Measurements from ENCODE around the gene MARCKSL1. TPM values are rescaled to one million over a fixed set of nuclear protein-coding genes. Genes with fewer than 3 reads are reported as not detected.

MARCKSL1 gene
- total and polyA plus RNA-seq, 2 of the 13 experiments (the other 11 are each of a cell fraction or from before 2014, with no cell fraction given), result 81.9 to 155 TPM

DNA sequence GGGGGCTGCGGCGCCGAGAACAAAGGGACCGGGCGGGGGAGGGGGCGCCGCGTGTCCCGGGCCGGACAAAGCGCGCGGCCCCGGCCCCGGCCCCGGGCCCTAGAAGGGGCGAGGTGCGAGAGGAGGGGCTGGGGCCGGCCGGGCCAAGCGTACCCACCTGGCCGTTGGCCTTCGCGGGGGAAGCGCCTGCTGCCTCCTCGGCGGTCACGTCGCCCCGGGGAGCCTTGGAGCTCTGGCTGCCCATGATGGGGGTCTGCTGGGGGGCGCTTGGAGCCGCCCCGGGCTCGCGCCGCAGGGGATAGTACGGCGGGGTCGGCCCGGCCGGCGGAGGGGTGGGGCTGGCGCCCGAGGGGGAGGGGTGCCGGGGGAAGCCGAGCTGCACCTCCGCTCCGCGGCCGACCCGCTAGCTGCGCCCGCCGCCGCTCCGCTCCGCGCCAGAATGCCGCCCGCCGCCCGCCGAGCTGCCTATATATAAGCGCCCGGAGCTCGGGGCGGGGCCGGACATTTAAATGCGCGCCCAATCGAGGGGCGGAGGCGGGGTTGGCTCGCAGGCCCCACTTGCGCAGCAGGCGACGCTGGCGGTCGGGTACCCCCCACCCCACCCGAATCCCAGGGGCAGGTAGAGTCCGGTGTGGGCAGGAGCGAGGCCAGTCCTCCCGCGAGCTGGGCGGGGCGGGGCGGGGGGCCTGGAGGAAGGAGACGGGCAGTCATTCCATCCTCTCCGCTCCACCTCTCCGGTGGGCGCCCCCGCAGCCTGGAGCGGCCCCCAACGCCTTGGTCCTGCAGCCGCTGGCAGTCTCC lies at the start of gene MARCKSL1 (continued):
- TF ChIP-seq AGO1 (IDR thresholded peaks at IDR 0.05; ENCODE audit: low read depth, low read length, poor library complexity, severe bottlenecking) (no peak), RFXAP (CRISPR knock-in tag; IDR thresholded peaks at IDR 0.05; ENCODE audit: borderline replicate concordance) (peak; percentile 70; the same call in 1 of the 2 replicates), MAFK (conservative IDR thresholded peaks at IDR 0.05 in 1 of 2, IDR thresholded peaks at IDR 0.05 in 1 of 2; ENCODE audit: low read length in 2 of 2) (no peak), KMT2B (CRISPR knock-in tag; IDR thresholded peaks at IDR 0.05) (no peak), ZNF484 (CRISPR knock-in tag; IDR thresholded peaks at IDR 0.05; ENCODE audit: borderline replicate concordance, low read depth) (no peak), ZNF101 (CRISPR knock-in tag; IDR thresholded peaks at IDR 0.05; ENCODE audit: borderline replicate concordance, low read depth) (no peak), HMG20B (CRISPR knock-in tag; conservative IDR thresholded peaks at IDR 0.05) (no peak), ZNF790 (CRISPR knock-in tag; IDR thresholded peaks at IDR 0.05; ENCODE audit: borderline replicate concordance) (no peak), ASH2L (IDR thresholded peaks at IDR 0.05; ENCODE audit: insufficient read length, low read depth, low read length) (no peak), PAWR (CRISPR knock-in tag; IDR thresholded peaks at IDR 0.05; ENCODE audit: borderline replicate concordance) (no peak), MIER2 (CRISPR knock-in tag; IDR thresholded peaks at IDR 0.05) (no peak), SOX5 (CRISPR knock-in tag; IDR thresholded peaks at IDR 0.05; ENCODE audit: borderline replicate concordance) (0 out of 2 replicates have a peak, but pooled peaks have one; percentile 18), HNF4A (CRISPR knock-in tag; IDR thresholded peaks at IDR 0.05) (no peak), RNF2 (conservative IDR thresholded peaks at IDR 0.05; ENCODE audit: low read depth) (no peak), CENPT (CRISPR knock-in tag; IDR thresholded peaks at IDR 0.05; ENCODE audit: low read depth) (no peak), PCBP1 (IDR thresholded peaks at IDR 0.05; ENCODE audit: borderline replicate concordance, low read depth, low read length) (no peak)
- TF ChIP-seq, protein P1, sequence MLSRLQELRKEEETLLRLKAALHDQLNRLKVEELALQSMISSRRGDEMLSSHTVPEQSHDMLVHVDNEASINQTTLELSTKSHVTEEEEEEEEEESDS (CRISPR knock-in tag; IDR thresholded peaks at IDR 0.05; ENCODE audit: borderline replicate concordance), result no peak
- TF ChIP-seq, protein P2, sequence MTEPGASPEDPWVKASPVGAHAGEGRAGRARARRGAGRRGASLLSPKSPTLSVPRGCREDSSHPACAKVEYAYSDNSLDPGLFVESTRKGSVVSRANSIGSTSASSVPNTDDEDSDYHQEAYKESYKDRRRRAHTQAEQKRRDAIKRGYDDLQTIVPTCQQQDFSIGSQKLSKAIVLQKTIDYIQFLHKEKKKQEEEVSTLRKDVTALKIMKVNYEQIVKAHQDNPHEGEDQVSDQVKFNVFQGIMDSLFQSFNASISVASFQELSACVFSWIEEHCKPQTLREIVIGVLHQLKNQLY (CRISPR knock-in tag; IDR thresholded peaks at IDR 0.05), result no peak
- TF ChIP-seq, protein P3, sequence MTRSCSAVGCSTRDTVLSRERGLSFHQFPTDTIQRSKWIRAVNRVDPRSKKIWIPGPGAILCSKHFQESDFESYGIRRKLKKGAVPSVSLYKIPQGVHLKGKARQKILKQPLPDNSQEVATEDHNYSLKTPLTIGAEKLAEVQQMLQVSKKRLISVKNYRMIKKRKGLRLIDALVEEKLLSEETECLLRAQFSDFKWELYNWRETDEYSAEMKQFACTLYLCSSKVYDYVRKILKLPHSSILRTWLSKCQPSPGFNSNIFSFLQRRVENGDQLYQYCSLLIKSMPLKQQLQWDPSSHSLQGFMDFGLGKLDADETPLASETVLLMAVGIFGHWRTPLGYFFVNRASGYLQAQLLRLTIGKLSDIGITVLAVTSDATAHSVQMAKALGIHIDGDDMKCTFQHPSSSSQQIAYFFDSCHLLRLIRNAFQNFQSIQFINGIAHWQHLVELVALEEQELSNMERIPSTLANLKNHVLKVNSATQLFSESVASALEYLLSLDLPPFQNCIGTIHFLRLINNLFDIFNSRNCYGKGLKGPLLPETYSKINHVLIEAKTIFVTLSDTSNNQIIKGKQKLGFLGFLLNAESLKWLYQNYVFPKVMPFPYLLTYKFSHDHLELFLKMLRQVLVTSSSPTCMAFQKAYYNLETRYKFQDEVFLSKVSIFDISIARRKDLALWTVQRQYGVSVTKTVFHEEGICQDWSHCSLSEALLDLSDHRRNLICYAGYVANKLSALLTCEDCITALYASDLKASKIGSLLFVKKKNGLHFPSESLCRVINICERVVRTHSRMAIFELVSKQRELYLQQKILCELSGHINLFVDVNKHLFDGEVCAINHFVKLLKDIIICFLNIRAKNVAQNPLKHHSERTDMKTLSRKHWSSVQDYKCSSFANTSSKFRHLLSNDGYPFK (CRISPR knock-in tag; IDR thresholded peaks at IDR 0.05; ENCODE audit: borderline replicate concordance), result no peak
- TF ChIP-seq, protein P4, sequence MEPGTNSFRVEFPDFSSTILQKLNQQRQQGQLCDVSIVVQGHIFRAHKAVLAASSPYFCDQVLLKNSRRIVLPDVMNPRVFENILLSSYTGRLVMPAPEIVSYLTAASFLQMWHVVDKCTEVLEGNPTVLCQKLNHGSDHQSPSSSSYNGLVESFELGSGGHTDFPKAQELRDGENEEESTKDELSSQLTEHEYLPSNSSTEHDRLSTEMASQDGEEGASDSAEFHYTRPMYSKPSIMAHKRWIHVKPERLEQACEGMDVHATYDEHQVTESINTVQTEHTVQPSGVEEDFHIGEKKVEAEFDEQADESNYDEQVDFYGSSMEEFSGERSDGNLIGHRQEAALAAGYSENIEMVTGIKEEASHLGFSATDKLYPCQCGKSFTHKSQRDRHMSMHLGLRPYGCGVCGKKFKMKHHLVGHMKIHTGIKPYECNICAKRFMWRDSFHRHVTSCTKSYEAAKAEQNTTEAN (CRISPR knock-in tag; conservative IDR thresholded peaks at IDR 0.05), result 0 out of 2 replicates have a peak, but pooled peaks have one; percentile 55
- TF ChIP-seq, protein P5, sequence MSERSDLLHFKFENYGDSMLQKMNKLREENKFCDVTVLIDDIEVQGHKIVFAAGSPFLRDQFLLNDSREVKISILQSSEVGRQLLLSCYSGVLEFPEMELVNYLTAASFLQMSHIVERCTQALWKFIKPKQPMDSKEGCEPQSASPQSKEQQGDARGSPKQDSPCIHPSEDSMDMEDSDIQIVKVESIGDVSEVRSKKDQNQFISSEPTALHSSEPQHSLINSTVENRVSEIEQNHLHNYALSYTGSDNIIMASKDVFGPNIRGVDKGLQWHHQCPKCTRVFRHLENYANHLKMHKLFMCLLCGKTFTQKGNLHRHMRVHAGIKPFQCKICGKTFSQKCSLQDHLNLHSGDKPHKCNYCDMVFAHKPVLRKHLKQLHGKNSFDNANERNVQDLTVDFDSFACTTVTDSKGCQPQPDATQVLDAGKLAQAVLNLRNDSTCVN (CRISPR knock-in tag; IDR thresholded peaks at IDR 0.05; ENCODE audit: borderline replicate concordance), result no peak; the same call in 1 of the 2 replicates
- TF ChIP-seq, protein P6, sequence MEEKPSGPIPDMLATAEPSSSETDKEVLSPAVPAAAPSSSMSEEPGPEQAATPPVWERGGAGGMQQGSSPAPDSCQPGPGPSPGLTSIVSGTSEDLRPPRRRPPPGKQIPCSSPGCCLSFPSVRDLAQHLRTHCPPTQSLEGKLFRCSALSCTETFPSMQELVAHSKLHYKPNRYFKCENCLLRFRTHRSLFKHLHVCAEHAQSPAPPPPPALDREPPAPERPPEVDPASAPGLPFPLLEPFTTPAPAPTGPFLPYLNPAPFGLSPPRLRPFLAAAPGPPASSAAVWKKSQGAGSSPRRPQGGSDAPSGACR (CRISPR knock-in tag; IDR thresholded peaks at IDR 0.05), result 0 out of 2 replicates have a peak, but pooled peaks have one; percentile 25

Data from HepG2 (cell line).